UCSD-AML1 (cell line): ENCODE results near the gene ZMIZ1.
A peak's percentile ranks its signal among the peaks of the same experiment; 100 is the strongest.

ENCODE experiments used
- DNase-seq: peaks from one replicate; lab custom pipeline; 2025; ENCODE audit not compliant: unreplicated experiment; lab: John Stamatoyannopoulos, UW

ZMIZ1 gene

DNA sequence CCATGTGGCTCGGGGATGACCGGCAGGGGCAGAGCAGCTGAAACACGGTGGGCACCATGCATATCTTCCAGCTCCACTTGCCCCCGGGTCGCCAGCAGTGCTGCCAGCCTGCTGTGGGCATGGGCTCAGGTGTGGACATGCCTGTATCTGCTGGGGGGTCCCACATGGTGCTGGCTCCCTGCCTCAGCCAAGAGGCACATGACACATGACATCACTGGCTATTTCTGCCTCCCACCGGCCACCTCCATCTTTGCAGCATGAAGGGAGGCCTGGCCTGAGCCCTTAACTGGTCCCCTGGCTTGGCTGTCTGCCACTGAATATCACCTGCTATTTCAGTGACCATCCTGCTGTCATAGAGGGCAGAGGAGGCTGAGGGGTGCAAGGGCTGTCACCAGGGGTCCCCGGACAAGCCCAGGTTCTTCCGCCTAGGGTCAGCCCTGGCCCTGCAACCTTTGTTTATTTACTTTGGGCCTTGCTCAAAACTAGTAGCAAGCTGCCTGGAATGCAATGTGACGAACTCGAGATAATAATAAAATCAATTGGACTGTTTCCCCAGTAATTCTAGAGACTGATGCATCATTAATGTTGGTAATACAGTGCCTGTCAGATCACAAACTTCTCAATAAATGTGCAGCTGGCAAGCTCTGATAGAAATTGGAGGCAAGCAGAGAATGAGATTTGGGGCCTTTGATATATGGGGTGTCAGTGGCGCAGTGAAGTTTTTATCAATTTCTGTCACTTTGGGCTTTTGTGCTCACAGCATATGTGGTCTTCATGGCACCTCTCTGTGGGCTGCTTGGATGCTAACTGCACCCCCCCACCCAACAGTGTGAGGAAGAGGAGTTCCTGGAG, 28.5 kb downstream of the ZMIZ1 start:
- DNase-seq, result no peak

DNA sequence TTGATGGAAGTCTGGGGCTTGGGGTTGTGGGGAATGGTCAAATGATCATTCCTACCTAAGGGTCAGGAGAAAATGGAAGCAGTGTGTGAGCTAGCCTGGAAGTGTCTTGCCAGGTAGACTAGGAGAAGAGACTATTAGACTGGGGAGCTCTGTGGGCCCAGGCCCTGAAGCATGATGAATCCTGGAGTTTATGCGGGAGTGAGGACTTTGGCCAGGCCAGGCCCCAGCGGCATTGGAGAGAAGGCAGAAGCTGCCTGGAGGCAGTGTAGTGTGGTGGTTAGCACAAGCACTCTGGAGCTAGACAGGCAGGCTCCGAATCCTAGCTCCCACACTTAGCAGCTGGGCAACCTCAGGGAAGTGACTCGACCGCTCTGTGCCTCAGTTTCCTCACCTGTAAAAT, 29.3 kb downstream of the ZMIZ1 start:
- DNase-seq, result no peak

GRCh38 chr10:79098596-79099015, 29.8 kb downstream of the ZMIZ1 start:
- DNase-seq, result no peak

- no peak for DNase-seq
These were observed 31.2 kb downstream of the ZMIZ1 start for GRCh38 chr10:79099898-79100448.

- DNase-seq, result no peak
These were observed 32.0 kb downstream of the ZMIZ1 start for GRCh38 chr10:79100771-79101170.

DNA sequence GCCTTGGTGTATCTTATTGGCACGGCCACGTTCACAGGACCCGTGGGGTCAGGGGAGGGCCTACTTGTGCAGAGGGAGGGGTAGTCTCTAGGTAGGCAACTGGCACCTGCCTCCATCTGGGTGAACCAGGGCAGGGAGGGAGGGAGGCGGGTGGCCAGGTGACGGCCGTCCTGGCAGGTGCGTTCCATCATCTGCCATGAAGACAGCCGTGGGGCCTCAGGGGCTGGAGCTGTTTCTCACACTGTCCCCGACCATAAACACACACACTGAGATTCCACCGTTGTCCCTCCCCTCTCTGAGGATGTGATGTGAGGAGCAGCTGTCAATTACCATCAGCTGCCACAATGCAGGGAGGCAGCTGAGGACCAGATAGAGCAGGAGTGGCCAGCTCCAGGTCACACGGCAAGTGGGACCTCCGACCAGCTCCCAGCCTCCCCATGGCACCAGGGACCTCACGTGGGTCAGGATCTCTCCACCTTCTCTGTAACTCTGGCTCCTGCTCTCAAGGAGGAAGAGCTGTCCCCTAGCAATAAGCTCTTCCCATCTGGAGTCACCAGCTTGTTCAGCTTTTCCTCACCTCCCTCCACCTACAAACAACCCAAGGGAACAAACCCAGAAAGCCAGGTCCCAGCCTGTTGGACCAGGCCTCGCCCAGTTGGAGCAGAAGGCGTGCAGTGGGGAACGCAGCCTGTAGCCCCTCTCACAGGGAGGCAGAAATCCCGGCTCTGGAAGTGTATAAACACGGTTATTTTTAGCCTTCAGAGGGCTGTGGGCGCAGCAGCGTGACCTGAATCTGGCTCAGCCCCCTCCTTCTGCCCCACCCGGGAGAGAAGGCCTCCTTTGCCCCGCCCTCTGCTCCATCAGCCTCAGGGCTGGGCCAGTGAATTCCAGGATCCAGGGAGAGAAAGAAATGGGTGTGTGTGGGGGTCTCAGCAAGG, 33.1 kb downstream of the ZMIZ1 start:
- no peak for DNase-seq

DNA sequence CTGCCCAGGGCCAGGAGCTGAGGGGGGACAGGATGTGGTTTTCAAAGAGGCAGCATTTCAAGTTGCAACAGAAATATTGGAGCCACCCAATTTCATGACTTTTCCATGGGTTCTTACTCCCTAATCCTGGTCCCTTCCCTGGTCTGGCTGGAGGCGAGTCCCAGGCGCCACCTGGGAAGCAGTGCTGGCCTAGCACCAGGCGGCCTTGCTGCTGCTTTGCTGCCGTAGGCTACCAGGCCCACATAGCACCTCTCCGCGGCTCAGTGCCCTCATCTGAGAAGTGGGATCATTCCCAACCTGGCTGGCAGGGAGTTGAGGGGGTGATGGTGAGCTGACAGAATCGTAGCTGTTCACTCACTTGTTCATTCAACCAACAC, 33.7 kb downstream of the ZMIZ1 start:
- DNase-seq, result no peak

- peak; percentile 33 for DNase-seq
These were observed 34.4 kb downstream of the ZMIZ1 start for GRCh38 chr10:79103129-79103528.

DNA sequence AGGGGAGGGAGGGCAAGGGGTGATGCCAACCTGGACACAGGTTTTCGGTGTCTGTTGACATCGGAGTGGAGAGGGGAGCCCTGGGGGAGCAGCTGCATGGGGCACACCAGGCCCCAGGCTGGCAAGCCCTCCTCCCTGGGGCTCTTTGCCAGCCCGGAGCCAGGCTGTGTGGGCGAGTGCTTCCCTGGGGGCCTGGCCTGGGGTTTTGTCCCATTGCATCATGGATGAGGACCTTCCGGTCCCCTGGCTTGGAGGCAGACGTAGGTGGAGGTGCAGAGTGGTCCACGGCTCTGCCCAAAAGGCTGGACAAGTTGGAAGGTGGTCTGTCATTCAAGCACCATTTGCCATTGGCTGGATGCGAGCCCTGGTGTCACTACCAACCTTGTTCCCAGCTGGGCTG, 34.8 kb downstream of the ZMIZ1 start:
- no peak for DNase-seq

- DNase-seq, result no peak
These were observed 36.5 kb downstream of the ZMIZ1 start for GRCh38 chr10:79105150-79105739.

GRCh38 chr10:79105818-79106217, 37.1 kb downstream of the ZMIZ1 start:
- no peak for DNase-seq

- DNase-seq, result no peak
These were observed 37.7 kb downstream of the ZMIZ1 start for GRCh38 chr10:79106256-79107050.

GRCh38 chr10:79107736-79108264, 39.0 kb downstream of the ZMIZ1 start:
- no peak for DNase-seq

DNA sequence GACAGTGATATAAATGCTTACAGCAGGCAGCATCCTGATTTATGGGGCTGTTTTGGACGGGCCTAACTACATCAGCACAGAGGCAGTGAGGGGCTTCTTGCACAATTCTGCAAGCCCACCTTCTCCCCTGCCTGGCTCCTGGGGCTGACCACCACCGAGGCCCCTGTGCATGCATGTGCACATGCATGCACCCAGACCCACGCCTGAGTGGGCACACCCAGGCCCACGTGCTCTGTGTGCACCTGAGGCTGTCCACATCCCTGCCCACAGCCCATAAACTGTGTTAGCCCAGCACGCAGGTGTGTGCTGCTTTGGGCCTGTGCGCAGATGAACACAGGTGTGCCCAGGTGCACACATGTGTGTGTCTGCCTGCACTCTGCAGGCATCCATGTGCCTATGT, 40.0 kb downstream of the ZMIZ1 start:
- no peak for DNase-seq

GRCh38 chr10:79111427-79111826, 42.7 kb downstream of the ZMIZ1 start:
- DNase-seq, result no peak

- DNase-seq, result no peak
These were observed 43.3 kb downstream of the ZMIZ1 start for GRCh38 chr10:79111846-79112614.

GRCh38 chr10:79112881-79113431, 44.2 kb downstream of the ZMIZ1 start:
- no peak for DNase-seq

DNA sequence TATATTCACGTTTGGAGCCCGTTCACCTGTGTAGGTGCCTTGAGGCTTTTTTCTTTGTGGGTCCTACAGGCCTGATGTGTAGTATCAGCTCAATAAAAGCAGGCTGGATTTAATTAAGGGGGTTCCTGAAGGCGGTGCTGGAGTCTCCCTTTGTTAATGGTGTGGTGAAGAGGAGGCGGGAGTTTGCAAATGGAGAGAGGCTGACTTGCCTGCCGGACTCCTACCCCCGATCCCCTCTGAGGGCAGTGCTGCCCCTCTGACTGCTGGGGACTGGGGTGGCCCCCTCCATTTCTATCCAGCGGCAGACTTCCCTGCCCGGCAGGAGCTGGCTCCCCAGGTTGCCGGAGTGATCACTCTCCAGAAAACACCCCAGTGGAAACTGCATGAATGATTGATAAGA, 45.1 kb downstream of the ZMIZ1 start:
- no peak for DNase-seq

- no peak for DNase-seq
These were observed 46.5 kb downstream of the ZMIZ1 start for GRCh38 chr10:79115302-79115701.
